ENCODE measurements around the gene TMLHE.
A peak's percentile ranks its signal among the peaks of the same experiment; 100 is the strongest.
"Not testable (repeated sequence)": the region's sequence is repeated elsewhere in the genome, so short reads cannot be mapped to it uniquely, and the experiment has no call there.

TMLHE gene, protein sequence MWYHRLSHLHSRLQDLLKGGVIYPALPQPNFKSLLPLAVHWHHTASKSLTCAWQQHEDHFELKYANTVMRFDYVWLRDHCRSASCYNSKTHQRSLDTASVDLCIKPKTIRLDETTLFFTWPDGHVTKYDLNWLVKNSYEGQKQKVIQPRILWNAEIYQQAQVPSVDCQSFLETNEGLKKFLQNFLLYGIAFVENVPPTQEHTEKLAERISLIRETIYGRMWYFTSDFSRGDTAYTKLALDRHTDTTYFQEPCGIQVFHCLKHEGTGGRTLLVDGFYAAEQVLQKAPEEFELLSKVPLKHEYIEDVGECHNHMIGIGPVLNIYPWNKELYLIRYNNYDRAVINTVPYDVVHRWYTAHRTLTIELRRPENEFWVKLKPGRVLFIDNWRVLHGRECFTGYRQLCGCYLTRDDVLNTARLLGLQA

DNA sequence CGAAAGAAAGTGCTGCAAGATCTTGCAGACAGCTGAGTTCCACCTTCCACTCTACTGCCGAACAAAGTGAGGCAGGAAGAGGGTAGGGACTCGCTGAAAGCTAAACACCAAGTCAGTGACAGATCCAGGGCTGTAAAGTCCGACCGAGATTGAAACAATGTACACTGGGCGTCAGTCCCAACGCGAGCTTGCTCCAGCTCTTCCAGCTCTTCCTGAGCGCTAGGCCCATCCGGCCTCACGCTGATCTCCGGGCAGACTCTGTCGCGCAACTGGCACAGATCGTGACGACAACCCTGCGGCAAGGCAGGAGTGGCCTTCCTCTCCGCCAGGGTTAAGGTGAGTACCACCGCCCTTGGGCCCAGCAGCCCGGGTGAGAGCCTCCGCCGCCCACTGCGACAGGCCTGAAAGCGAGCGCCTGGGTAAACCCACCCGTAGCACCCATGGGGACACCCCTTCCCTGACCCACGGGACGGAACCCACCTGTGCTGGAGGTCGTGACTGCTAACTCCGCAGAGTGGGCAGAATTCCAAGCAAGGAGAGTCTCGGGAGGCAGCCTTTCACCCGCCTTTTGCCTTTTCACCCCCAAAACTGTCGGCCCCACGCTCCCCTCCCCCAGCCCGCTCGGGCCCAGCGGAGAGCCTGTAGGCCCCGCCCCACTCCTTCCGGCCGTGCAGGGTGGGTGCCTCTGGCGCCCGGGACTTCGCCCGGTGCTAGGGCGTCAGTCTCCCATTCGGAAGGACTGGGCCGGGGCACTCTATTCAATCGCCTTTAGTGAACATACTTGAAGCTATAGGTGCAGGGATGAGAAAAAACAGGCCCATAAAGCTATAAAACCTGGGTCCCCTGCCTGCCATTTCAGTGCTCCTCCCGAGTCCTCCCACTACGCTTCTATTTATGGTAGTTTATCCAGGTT is at the start of gene TMLHE, which contains the start of gene SPRY3:
TMLHE (minus strand) TSS at position 641 of the 913 bp plus-strand sequence. CDS start 67,676 bp downstream, outside the sequence.
SPRY3 (plus strand) TSS at position 275 of the 913 bp plus-strand sequence.
- peak; percentile 45 for DNase-seq (ENCODE audit: low spot score)

DNA sequence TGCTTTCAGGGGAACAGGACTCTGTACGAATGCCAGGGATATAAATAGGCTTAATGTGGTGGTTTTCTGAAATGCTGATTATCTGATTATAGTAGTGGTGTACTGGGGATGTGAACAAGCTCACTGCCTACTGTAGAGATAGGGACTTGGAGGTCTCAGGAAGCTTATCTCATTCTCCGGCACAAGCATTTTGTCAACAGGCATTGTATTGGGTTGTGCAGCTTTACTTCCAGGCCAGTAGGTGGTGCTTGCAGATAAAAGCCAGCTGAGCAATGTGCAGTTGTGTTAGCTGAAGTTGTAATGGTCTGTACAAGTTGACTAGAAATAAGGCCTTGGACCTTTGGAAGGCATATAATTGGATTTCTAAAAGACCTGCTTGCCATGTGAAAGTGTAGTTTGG is 49.5 kb upstream of the TMLHE start:
- DNase-seq (ENCODE audit: low spot score) = no peak

DNA sequence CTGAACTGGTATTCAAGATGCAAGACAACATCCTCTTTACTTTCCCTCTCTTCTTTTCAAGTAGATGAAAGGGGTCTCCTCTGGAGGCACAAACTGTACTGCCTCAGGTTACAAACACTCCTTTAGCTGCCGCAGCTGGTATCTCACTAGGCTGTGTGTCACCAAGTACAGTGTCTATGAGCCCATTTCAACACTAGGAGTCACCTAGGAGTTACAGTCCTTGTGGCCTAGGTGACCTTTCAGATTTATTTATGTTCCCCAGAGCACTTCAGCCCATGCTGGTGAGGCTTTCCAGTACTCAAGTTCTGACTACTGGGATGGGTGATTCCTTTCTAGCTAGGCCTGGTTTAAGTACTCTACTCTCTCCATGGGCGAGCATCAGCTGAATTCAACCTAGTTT is 32.4 kb upstream of the TMLHE start:
- no peak for DNase-seq (ENCODE audit: low spot score)

DNA sequence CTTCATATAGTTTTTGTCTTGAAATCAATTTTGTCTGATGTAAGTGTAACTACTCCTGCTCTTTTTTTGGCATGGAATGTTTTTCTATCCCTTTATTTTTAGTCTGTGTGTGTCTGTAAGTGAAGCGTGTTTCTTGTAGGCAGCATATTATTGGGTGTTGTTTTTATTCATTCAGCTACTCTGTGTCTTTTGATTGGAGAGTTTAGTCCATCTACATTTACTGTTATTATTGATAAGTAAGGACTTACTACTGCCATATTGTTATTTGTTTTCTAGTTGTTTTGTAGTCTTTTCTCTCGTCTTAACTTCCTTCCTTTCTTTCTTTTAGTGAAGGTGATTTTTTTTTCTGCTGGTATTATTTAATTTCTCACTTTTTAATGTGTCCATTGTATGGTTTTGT is 30.5 kb upstream of the TMLHE start:
- DNase-seq (ENCODE audit: low spot score) = no peak

DNA sequence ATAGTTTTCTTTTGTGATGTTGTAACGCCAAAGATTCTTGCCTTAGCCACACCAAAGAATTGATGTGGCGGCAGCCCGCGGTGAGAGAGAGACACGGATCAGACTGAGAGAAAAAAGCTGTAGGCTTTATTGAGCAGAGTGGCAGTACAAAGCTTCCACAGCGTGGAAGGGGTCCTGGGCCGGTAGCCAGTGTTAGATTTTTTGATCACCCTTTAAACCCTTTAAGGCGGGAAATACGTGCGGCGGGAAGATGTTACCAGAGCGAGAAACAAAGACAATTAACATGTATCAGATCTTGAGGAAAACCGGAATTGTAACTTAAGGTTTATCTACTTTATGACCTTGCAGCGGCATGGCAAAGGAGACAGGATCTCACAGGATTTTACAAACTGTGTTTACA is 28.6 kb upstream of the TMLHE start:
- not testable (repeated sequence) for DNase-seq (ENCODE audit: low spot score)

DNA sequence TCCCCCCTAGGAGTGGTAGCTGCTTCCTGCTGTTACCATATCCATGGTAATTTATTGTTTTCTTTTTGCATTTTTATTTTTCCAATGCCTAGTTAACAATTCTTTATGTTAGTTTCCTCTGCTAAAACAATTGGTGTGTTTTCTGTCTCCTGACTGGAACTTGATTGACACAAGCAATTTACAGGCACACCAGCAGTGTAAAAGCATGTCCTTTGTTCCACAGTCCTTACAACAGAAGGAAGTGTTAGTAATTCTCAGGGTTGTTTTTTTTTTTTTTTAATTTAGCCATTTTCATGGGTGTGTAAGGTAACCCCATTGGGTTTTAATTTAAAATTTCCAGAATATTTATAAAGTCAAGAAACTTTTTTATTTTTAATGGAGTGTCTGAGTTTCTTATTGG is 25.0 kb upstream of the TMLHE start:
- no peak for DNase-seq (ENCODE audit: low spot score)

DNA sequence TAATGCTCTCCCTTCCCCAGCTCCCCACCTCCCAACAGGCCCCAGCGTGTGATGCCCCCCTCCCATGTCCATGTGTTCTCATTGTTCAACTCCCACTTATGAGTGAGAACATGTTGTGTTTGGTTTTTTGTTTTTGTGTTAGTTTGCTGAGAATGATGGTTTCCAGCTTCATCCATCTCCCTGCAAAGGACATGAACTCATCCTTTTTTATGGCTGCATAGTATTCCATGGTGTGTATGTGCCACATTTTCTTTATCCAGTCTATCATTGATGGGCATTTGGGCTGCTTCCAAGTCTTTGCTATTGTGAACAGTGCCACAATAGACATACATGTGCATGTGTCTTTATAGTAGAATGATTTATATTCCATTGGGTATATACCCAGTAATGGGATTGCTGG is 22.3 kb upstream of the TMLHE start:
- not testable (repeated sequence) for DNase-seq (ENCODE audit: low spot score)

DNA sequence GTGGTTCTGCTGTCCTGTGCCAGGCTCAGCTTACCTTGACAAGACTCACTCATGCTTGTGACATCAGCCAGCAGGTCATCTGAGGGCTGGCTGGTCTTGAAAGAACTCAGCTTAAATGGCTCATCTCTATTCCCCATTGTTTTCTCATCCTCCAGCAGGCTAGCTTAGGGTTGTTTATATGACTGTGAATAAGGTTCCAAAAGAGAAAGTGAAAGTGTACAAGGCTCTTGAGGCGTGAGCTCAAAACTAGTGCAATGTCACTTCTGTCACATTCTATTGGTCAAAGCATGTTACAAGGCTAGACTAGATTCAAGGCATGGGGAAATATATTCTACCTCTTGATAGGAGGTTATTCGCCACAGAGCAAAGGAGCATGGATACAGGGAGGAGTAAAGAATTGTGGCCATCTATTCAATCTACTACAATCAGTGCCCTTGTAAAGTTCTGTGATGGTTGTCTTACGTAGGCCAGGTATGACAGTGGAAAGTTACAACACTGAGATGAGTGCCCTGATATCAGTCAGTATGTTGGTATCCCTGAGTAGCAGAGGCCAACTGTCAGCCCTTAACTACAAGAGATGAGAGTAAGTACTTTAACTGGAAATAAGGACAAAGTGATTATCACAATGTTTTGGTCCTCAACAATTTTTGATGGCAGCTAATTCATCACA is 19.8 kb upstream of the TMLHE start:
- no peak for DNase-seq (ENCODE audit: low spot score)

DNA sequence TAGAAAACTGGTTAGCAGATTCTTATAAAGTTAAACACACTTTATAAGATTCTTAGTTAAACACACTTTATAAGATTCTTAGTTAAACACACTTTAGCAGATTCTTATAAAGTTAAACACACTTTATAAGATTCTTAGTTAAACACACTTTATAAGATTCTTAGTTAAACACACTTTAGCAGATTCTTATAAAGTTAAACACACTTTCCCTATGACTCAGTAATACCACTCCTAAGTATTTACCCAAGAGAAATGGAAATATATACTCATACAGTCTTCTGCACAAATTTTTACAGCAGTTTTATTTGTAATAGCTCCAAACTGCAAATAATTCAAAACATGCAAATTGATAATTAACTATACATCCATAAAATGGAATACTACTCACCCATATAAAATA is 7.4 kb upstream of the TMLHE start:
- DNase-seq (ENCODE audit: low spot score) = not testable (repeated sequence)

DNA sequence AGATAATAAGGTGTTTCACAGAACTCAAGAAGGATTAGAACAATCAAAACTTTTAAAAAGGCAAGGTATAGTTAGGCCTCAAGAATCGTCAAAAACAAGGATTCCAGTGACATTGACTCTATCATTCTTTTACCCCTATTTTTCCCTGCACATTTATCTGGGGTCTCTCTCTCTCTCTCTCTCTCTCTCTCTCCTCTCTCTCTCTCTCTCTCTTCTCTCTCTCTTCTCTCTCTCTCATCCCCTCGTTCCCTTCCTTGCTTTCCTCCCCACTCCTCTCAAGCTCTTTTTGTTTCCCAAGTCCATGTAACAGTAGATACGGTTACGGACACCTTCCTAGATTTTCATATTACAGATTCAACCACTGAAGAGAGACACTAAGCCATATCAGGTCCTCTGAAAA is 3.2 kb upstream of the TMLHE start:
- DNase-seq (ENCODE audit: low spot score) = no peak

DNA sequence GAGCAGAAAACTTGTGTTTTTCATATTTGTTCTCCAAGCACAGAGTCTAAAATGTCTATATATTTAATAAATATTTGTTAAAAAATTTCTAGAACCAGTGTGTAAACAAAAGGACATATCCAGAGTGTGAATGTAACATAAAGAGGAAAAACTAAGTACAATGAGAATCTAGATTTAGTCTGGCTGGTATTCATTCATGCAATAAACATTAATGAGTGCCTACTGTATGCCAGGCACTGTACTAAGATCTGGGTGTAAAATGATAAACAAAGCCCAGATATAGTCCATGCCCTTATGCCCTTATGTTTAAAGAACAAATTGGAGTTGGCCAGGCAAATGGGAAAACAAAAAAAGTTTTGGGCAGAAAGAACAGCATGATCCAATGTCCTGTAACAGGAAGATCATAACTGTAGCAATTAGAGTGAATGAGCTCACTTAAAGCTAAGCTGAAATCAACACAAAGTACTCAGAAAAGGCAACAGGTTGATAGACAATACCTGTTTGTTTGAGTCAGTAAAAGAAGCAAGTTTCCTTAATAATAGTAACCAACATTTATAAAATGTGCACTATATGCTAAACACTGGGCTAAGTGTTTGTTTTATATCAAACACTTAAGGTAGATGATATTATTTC is 1.3 kb upstream of the TMLHE start:
- DNase-seq (ENCODE audit: low spot score) = no peak

DNA sequence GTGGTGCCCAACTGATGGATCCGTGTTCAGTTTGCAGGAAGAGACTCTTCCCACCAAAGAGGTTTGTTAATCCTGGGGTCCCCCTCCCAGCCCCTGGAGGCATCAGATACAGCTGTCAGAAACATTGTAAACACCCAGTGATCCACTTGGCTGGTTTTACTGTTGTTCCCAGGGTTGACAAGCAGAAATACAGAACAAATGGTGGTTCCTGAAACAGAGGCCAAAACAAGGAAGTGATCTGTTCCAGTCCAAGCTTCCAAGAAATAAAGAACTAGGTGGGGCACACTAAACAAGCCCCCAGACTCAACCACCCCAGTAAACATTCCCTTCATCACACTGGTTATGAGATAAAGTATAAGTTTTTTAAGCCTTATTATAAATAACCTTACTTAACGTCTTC is 1.4 kb downstream of the TMLHE start:
- DNase-seq (ENCODE audit: low spot score) = no peak

DNA sequence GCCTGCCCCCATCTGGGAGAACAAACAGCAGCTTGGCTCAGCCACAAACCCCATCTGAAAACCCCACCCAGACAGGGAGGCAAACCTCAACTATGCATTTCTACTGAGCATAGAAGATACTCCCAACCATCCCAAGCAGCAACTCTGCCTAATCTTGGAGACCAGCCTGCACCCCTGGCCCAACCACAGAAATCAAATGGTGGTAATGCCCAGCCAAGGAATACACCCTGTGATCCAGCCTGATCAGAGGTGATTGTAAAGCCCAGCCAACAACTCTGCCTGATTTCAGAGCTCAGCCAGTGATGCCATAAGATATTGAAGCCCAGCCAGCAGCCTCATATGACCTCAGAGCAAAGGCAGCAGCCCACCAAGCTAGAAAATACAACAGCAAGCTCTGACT is 19.8 kb downstream of the TMLHE start:
- no peak for DNase-seq (ENCODE audit: low spot score)

DNA sequence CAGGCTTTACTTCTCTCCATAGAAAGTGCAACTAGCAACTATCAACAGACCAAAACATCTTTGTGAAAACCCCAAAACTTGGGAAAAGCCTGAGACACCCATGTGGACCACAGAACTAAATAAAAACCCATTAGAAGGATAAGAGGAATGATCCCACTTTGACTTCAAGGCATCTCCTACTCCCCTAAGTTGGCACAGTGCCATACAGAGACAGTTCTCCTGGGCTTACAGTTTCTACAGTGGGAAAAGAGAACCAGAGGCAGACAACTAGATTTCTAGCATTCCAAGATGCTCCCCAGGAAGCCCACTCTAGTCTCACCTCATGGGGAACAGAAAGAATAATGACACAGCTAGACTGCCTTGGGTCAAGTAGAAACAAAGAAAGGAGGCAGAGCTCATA is 20.4 kb downstream of the TMLHE start:
- no peak for DNase-seq (ENCODE audit: low spot score)

DNA sequence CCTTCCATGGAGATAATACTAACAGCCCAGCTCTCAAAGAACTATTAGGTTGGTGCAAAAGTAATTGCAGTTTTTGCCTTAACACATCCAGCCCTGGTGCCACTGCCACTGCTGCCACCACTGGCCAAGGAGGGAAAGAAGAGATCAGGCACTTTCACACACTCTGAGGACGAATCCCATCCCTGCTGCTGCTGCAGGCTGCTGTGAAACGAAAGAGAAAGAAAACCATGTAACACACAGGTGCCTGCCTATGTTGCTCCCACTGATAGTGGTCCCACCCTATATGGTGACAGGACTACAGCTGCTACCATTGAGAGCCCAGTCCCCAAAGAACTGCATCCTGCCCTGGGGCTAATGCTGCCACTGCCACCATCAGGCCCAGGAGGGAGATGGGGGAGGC is 35.1 kb downstream of the TMLHE start:
- no peak for DNase-seq (ENCODE audit: low spot score)

DNA sequence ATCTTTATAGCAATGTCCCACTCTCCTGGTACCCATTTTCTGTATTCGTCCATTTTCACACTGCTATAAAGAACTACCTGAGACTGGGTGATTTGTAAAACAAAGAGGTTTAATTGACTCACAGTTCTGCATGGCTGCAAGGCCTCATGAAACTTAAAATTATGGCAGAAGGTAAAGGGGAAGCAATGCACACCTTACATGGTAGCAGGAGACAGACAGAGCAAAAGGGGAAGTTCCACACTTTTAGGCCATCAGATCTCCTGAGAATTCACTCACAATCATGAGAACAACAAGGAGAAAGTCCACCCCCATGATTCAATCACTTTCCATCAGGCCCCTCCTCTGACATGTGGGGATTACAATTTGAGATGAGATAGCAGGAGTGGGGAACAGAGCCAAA is 49.7 kb downstream of the TMLHE start:
- no peak for DNase-seq (ENCODE audit: low spot score)

DNA sequence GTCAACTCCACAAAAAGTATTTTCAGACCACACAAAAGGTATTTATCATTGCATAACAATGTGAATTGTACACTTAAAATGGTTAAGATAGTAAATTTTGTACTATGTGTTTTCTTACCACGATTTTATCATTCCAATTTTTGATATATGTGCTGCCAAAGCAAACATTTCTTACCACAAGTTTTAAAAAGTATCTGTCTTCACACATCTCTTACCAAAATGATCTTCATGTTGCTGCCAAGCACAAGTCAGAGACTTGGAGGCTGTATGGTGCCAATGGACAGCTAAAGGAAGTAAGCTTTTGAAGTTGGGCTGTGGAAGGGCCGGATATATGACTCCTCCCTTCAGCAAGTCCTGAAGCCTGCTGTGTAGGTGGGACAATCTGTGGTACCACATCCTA is 67.9 kb downstream of the TMLHE start:
- no peak for DNase-seq (ENCODE audit: low spot score)

DNA sequence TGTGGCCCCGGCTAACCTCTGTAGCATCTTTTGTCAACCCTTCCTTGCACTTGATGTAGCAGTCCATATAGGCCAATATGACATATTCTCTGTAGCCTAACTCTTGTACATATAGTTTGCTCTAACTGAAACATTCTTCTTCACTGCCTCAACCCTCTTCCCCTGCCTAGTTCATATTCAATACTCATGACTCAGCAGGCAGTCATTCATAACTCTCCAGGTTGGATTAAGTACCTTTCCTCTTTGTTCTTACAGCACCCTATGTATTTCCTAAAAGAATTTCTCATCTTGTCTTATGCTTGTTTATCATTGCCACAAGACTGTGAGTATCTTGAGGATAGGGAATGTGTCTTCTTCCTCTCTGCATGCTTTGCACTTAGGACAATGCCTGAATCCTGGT is 76.9 kb downstream of the TMLHE start:
- no peak for DNase-seq (ENCODE audit: low spot score)

DNA sequence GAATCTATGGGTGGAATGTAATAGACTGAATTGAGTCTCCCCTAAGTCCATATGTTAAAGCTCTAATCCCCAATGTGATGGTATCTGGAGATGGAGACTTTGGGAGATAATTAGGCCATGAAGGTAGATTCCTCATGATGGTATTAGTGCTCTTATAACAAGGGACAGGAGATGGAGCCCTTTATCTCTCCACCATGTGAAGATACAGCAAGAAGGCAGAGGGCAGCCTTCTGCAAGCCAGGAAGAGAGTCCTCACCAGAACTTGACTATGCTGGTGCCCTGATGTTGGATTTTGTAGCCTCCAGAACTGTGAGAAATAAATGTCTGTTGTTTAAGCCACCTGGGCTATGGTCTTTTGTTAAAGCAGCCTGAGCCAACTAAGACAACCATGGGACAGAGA is 78.0 kb downstream of the TMLHE start:
- no peak for DNase-seq (ENCODE audit: low spot score)

DNA sequence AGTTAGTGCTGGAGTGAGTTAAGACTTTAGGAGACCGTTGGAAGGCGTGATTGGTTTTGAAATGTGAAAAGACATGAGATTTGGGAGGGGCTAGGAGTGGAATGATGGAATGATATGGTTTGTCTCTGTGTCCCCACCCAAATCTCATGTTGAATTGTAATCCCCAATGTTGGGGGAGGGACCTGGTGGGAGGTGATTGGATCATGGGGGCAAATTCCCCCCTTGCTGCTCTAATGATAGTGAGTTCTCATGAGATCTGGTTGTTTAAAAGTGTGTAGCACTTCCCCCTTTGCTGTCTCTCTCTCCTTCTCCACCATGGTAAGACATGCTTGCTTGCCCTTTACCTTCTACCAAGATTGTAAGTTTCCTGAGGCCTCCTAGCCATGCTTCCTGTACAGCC is 85.7 kb downstream of the TMLHE start:
- DNase-seq (ENCODE audit: low spot score) = not testable (repeated sequence)

DNA sequence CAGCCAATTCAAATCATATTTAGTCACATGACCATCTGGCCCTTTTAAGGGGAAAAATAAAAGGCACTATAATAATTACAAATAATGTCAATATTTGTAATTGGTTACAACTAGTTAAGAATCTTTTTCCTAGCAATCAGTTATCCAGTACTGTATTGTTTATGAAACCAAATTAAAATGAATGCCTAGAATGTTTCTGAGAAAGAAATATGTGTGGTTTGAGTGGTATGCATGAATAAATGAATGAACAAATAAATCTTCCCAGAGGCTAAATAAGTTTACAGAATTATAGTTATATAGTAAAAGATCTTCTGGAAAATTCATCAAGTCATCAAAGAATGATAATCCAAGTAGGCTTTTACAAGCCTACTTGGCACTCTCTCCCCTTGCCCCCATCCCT is 98.5 kb downstream of the TMLHE start:
- no peak for DNase-seq (ENCODE audit: low spot score)

DNA sequence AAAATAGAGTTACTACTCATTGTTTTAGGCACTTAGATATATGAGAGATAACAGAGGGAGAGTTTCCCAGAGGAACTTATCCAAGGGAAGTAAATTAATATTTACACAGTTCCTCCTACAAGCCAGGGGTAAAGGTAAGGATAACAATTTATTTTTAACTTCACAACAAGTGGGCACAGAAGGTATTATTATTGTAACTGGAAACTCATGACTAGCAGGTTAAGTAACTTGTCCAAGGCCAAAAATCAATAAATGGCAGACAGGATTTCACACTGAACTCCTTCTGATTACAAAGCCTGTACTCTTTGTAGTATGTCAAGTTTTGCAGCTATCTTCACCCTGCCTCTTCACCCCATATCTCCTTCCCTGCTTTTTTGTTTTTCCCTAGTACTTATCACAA is 107.5 kb downstream of the TMLHE start:
- no peak for DNase-seq (ENCODE audit: low spot score)
